Measurements from ENCODE around the gene HPGDS.

- TF ChIP-seq EZH2 (IDR thresholded peaks at IDR 0.05; ENCODE audit: borderline replicate concordance, insufficient read depth, low read length, poor library complexity, severe bottlenecking) (no peak), POLR2AphosphoS5 (IDR thresholded peaks at IDR 0.05) (no peak), RAD21 (conservative IDR thresholded peaks at IDR 0.05) (no peak), CTCF (IDR thresholded peaks at IDR 0.05; ENCODE audit: poor library complexity, severe bottlenecking) (no peak), REST (IDR thresholded peaks at IDR 0.05; ENCODE audit: borderline replicate concordance) (no peak), MXI1 (conservative IDR thresholded peaks at IDR 0.05; ENCODE audit: poor library complexity, severe bottlenecking) (no peak), EP300 (conservative IDR thresholded peaks at IDR 0.05; ENCODE audit: poor library complexity, severe bottlenecking) (no peak), TAF1 (IDR thresholded peaks at IDR 0.05; ENCODE audit: low read depth) (no peak), SMC3 (conservative IDR thresholded peaks at IDR 0.05; ENCODE audit: poor library complexity) (no peak)
Observed at GRCh38 chr4:94372228-94372978, 29.8 kb upstream of the HPGDS start.
